ENCODE results near the gene KRTAP4-6.

- TF ChIP-seq CTCF (IDR thresholded peaks at IDR 0.05; ENCODE audit: low read length) (no peak), EZH2 (IDR thresholded peaks at IDR 0.05; ENCODE audit: borderline replicate concordance, low read length) (no peak)
These were observed 46.5 kb upstream of the KRTAP4-6 start for GRCh38 chr17:41186872-41187271.
